ENCODE data around the gene CAV2. TPM values are rescaled to one million over a fixed set of nuclear protein-coding genes. Genes with fewer than 3 reads are reported as not detected.
"Not testable (repeated sequence)": the region's sequence is repeated elsewhere in the genome, so short reads cannot be mapped to it uniquely, and the experiment has no call there.

The CAV2 gene
- total RNA-seq, 6 donors from 2014 or later = 56.6 to 385 (median 183) TPM

- 93 to 95% methylated on average over 2 of the region's 2 CpGs for WGBS, 2 donors
Measured at GRCh38 chr7:116465125-116465524, 34.4 kb upstream of the CAV2 start.

GRCh38 chr7:116468534-116468933 is 31.0 kb upstream of the CAV2 start:
- ATAC-seq (ENCODE audit: low FRiP score in 2 of 2) (no peak), DNase-seq (no peak)
- Histone ChIP-seq H3K27me3 (no peaks in the 10 kb centered on the region), H3K36me3 (no peaks in the 10 kb centered on the region), H3K4me3 (no peak overlapping the region), H3K9me3 (no peaks in the 10 kb centered on the region), H3K27ac (no peak overlapping the region), H3K4me1 (no peaks in the 10 kb centered on the region)
- WGBS, 2 donors = 54 to 67% methylated on average over 2 of the region's 2 CpGs
- TF ChIP-seq, protein P1, sequence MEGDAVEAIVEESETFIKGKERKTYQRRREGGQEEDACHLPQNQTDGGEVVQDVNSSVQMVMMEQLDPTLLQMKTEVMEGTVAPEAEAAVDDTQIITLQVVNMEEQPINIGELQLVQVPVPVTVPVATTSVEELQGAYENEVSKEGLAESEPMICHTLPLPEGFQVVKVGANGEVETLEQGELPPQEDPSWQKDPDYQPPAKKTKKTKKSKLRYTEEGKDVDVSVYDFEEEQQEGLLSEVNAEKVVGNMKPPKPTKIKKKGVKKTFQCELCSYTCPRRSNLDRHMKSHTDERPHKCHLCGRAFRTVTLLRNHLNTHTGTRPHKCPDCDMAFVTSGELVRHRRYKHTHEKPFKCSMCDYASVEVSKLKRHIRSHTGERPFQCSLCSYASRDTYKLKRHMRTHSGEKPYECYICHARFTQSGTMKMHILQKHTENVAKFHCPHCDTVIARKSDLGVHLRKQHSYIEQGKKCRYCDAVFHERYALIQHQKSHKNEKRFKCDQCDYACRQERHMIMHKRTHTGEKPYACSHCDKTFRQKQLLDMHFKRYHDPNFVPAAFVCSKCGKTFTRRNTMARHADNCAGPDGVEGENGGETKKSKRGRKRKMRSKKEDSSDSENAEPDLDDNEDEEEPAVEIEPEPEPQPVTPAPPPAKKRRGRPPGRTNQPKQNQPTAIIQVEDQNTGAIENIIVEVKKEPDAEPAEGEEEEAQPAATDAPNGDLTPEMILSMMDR (IDR thresholded peaks at IDR 0.05) = no peak
- no peak for TF ChIP-seq POLR2A (IDR thresholded peaks at IDR 0.05)
- TF ChIP-seq POLR2AphosphoS5 (IDR thresholded peaks at IDR 0.05) = no peak
- no peak for TF ChIP-seq EP300 (IDR thresholded peaks at IDR 0.05)

More at GRCh38 chr7:116465125-116465524, 34.4 kb upstream of the CAV2 start:
- Histone ChIP-seq H3K36me3 (no peaks in the 10 kb centered on the region), H3K9me3 (no peaks in the 10 kb centered on the region), H3K4me3 (no peak overlapping the region), H3K27ac (no peak overlapping the region), H3K27me3 (no peaks in the 10 kb centered on the region), H3K4me1 (no peaks in the 10 kb centered on the region)
- DNase-seq (no peak), ATAC-seq (ENCODE audit: low FRiP score in 2 of 2) (no peak)
- TF ChIP-seq POLR2A (IDR thresholded peaks at IDR 0.05) (no peak), EP300 (IDR thresholded peaks at IDR 0.05) (no peak), POLR2AphosphoS5 (IDR thresholded peaks at IDR 0.05) (no peak)
- TF ChIP-seq, protein P1 (IDR thresholded peaks at IDR 0.05) = no peak

- WGBS, 2 donors = 89 to 91% methylated on average over 1 of the region's 1 CpG
- TF ChIP-seq EP300 (IDR thresholded peaks at IDR 0.05) (no peak), POLR2AphosphoS5 (IDR thresholded peaks at IDR 0.05) (no peak), POLR2A (IDR thresholded peaks at IDR 0.05) (no peak)
- TF ChIP-seq, protein P1 (IDR thresholded peaks at IDR 0.05) = no peak
- Histone ChIP-seq H3K27me3 (no peaks in the 10 kb centered on the region), H3K9me3 (no peaks in the 10 kb centered on the region), H3K4me3 (no peak overlapping the region), H3K36me3 (no peaks in the 10 kb centered on the region), H3K4me1 (no peaks in the 10 kb centered on the region), H3K27ac (no peak overlapping the region)
- ATAC-seq (ENCODE audit: low FRiP score in 2 of 2) (no peak), DNase-seq (no peak)
Measured at GRCh38 chr7:116477625-116478024, 21.9 kb upstream of the CAV2 start.

GRCh38 chr7:116478834-116479233 is 20.7 kb upstream of the CAV2 start:
- no peak for TF ChIP-seq POLR2AphosphoS5 (IDR thresholded peaks at IDR 0.05)
- no peak for TF ChIP-seq EP300 (IDR thresholded peaks at IDR 0.05)
- TF ChIP-seq POLR2A (IDR thresholded peaks at IDR 0.05) = no peak
- TF ChIP-seq, protein P1 (IDR thresholded peaks at IDR 0.05) = no peak
- 80% methylated on average over 2 of the region's 2 CpGs for WGBS, 2 donors
- Histone ChIP-seq H3K4me3 (no peak overlapping the region), H3K27ac (no peak overlapping the region), H3K9me3 (no peaks in the 10 kb centered on the region), H3K36me3 (no peaks in the 10 kb centered on the region), H3K4me1 (no peaks in the 10 kb centered on the region), H3K27me3 (no peaks in the 10 kb centered on the region)
- ATAC-seq (ENCODE audit: low FRiP score in 2 of 2) (no peak), DNase-seq (no peak)

DNA sequence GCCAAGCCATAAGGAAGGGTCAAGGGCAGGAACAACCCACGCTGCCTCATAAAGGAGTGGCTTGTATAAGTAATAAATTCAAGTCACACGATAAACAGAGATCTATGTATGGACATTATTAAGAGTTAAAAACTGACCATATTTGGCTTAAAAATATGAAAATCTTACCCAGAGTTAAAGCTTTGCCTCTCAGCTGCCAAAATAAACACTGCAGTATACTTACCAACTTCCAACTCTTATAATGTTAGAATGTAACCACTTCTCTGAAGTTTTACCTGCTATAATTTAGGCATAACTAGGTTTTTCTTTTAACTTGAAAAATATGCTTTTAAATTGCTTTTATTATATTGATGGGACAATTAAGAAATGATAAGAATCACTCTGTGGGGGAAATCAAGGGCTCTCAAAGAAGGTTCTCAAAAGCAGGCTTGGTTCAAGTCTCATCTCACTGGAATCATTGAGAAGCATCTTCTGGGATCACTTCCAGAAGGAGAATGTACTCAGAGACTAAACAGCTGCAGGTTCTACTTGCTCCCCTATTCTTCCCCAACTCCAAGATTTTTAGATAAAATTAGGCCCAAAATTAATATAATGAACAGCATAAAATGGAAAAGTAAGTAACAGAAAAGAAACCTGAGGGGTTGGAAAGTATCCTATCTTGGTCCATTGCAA is 16.1 kb upstream of the CAV2 start:
- no peak overlapping the region for H3K4me3 ChIP-seq
- no peak for ATAC-seq (ENCODE audit: low FRiP score in 2 of 2)
- no peaks in the 10 kb centered on the region for H3K36me3 ChIP-seq
- no peak overlapping the region for H3K27ac ChIP-seq
- TF ChIP-seq EP300 (IDR thresholded peaks at IDR 0.05) (no peak), POLR2A (IDR thresholded peaks at IDR 0.05) (no peak), POLR2AphosphoS5 (IDR thresholded peaks at IDR 0.05) (no peak)
- TF ChIP-seq, protein P1 (IDR thresholded peaks at IDR 0.05) = no peak
- H3K27me3 ChIP-seq = no peaks in the 10 kb centered on the region
- no peaks in the 10 kb centered on the region for H3K4me1 ChIP-seq
- DNase-seq = no peak
- 67 to 68% methylated on average over 2 of the region's 2 CpGs for WGBS, 2 donors
- H3K9me3 ChIP-seq = no peaks in the 10 kb centered on the region

DNA sequence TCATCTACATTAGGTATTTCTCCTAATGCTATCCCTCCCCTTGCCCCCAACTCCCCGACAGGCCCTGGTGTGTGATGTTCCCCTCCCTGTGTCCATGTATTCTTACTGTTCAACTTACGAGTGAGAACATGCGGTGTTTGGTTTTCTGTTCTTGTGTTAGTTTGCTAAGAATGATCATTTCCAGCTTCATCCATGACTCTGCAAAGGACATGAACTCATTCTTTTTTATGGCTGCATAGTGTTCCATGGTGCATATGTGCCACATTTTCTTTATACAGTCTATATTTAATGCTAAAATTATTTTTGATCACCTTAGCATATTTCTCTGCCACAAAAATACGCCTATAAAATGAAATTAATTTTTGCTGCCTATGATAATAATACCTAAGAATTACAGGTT is 15.1 kb upstream of the CAV2 start:
- H3K4me3 ChIP-seq; H3K36me3 ChIP-seq; H3K4me1 ChIP-seq; DNase-seq; ATAC-seq (ENCODE audit: low FRiP score in 2 of 2); H3K27ac ChIP-seq; H3K9me3 ChIP-seq; H3K27me3 ChIP-seq: not testable (repeated sequence)
- 95 to 97% methylated on average over 4 of the region's 4 CpGs for WGBS, 2 donors

Data from upper lobe of left lung (tissue), 6 donors.